Ammon's horn (tissue), 1 donor: ENCODE data around the gene ITGAV.
A peak's percentile ranks its signal among the peaks of the same experiment; 100 is the strongest.
"Not testable (repeated sequence)": the region's sequence is repeated elsewhere in the genome, so short reads cannot be mapped to it uniquely, and the experiment has no call there.

Experiments used
- DNase-seq: peaks from one replicate; pipeline ENCODE4 v3.0.0-alpha.2; 2016; ENCODE audit warnings: low spot score

The ITGAV gene

DNA sequence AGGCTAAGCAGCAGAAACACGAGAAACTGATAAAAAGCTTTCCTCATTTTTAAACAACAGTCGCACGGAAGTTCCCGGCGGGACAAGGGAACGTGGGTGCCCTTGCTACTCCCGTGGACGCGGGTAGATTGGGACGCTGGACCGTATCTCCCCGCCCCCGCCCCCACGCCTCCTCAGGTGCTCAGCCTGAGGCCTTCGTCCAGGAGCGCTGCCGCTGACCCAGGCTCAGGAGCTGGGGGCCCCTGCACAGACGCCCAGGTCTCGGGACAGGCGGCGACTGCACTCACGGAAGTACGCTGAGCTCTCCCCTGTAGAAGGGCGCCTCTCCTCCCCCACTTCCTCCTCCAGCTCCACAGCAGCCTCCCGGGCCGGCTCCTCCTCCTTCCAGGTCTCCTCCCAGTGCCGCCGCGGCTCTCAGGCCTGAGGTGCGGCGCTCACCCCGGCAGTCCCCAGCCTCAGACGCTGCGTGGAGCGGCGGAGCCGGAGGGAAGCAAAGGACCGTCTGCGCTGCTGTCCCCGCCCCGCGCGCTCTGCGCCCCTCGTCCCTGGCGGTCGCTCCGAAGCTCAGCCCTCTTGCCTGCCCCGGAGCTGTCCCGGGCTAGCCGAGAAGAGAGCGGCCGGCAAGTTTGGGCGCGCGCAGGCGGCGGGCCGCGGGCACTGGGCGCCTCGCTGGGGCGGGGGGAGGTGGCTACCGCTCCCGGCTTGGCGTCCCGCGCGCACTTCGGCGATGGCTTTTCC lies at the start of gene ITGAV:
ITGAV (plus strand) TSS at position 445 of the 738 bp plus-strand sequence; CDS start at position 728, 283 bp downstream.
- peak; percentile 92 for DNase-seq

DNA sequence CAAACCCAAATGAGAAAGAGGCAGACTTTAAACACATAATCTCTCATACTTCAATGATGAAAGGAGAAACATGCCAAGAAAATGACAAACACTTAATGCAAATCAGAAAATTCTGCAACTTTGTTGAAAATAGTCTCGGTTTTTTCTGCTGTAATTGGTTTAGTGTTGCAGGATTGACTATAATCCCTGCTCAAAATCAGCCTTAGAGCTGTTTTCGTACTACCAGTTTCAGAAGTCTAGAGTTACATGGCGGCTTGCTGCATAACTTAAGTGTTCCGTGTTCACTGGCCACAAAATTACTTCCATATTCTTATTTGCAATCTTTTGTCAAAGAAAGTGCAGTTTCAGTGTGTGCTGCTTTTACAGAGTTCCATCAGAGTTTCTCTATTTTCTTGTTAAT lies 48.9 kb upstream of the ITGAV start:
- no peak for DNase-seq

- no peak for DNase-seq
These were observed 47.9 kb upstream of the ITGAV start for GRCh38 chr2:186542002-186542401.

DNA sequence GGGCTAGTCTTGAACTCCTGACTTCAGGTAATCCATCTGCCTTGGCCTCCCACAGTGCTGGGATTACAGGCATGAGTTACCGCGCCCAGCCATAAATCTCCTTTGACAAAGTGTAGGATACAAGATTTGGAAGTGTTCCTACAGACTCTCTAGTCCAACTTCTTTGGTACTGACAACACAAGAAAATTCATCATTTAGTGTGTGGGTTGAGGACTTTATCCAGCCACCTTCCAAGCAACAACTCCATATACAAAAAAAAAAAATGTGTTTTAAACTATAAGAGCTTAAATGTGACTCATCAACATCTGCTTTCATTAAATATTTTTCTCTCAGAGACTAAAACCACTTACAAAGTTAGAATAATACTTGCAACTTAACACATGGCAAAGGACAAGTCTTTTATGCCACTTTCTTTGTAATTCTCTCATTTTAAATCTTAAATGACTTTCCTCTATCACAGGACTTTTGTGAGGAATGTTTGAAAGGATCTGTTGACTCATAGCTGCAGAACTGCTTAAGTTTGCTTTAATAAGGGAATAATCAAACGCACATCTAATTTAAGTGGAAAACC lies 46.2 kb upstream of the ITGAV start:
- no peak for DNase-seq

- no peak for DNase-seq
These were observed 45.6 kb upstream of the ITGAV start for GRCh38 chr2:186544255-186544675.

DNA sequence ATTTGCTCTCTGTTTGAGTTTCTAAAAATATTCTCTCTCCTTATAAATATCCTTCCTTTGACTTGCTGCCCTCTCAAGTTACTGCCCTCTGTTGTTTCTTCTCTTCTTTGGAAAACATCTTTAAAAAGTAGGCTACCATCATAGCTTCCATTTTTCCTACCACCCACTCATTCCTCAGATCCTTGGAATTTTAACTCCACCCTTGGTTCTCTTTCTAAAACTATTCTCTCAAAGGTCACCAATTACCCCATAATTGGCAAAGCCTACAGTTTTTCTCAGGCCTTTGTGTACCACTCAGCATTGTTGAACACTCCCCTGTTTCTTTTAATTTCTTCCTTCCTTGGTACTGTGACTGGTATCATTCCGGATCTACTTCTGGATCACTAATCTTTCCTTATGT lies 43.0 kb upstream of the ITGAV start:
- DNase-seq: no peak

DNA sequence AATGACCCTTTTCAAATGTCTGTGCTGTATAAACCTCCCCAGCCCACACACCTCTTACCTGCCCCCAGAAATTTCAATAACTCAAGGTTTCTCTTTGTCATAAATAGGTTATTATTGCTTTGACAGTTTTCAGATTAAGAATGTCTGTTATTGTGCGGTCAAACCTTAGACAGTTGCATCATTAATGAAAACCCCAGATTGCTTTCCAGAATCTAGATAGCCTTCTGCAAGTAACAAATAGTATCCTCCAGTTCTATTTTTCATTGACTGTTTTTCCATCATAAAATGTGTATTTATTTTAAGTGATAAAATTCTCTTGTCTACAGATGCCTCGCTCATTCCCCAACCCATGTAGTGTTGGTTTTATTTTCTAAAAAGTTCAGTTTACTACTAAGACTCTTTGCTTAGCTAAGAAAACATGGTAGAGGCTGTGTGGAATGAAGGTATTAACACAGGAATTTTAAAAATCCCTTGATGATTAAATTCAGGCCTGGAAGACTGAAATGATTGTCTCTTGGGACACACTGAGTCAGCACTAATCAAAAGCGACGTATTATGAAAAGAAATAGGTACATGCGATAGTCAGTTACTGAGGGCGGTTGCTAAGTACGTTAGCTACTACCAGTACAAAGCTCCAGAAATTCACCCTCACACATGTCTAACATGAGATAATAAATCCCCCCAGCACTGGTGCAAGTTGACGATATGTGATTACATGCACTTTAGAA lies 38.4 kb upstream of the ITGAV start:
- no peak for DNase-seq

- no peak for DNase-seq
These were observed 35.4 kb upstream of the ITGAV start for GRCh38 chr2:186554429-186554828.

DNA sequence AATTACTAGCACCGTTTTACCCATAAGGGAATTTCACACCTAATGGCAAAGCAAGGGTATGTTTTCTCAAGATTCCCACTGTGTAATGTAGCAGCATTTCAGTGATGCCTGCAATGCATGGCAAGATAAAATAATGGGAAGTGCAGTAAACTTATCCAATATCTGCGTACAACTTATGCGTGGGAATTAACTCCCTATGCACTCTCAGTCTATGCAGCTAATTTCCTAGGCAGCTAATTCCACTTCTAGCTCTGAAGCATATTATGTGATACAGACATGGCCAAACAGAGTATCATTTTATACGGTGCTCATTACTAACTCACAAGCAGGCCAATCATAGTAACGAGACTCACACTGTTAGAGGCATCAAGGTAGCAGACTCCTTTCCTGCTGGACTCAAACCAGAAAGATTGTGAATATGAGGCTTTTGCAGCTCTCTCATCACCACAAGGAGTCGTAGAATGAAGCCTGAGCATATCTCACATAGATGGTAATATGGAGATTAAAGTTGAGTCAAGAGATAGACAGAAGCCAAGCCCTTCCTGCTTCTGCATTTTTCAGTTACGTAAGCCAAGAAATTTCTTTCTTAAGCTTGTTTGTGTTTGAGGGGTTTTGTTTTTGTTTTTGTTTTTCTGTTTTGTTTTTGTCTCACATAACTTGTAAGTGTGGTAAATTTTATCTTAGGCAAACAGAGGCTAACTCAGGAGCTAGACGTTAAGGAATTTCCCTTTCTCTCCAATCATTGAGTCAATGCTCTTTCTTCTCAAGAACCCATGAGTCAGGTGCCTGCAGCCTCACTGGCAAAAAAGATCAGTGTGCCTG lies 34.8 kb upstream of the ITGAV start:
- DNase-seq: no peak

GRCh38 chr2:186558512-186559276 lies 31.2 kb upstream of the ITGAV start:
- DNase-seq: no peak

DNA sequence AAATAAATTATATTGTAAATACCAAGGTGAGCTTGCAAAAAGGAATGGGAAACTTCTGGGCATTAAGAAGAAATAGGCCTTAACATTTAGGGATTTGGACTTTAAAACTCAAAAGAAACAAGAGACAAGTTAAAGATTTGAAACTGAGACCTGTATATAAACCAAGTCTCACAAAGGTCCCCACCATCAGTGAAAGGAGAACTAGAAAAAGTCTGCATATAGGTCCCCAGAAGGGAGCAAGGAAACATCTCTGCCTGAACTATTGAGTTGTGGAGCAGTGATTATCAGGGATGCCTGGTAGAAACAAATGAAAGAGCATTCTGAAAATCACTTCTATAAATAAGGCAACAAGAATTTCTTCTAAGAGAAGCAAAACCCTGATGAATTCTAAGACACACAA lies 30.5 kb upstream of the ITGAV start:
- no peak for DNase-seq

DNA sequence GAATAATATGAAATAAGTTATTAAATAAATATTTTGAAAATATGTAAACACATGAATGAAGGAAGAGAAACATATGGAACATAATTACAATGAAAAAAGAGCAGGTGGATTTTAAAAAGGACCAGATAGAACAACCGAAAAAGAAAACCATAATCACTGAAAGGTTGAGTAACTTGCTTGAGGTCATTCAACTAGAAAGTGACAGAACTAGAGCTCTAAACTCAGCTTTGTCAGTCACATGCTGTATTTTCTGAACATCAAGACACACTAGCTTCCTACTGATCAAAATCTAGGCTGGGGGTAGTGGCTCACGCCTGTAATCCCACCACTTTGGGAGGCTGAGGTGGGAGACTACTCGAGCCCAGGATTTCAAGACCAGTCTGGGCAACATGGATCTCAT lies 30.0 kb upstream of the ITGAV start:
- no peak for DNase-seq

GRCh38 chr2:186560254-186560653 lies 29.6 kb upstream of the ITGAV start:
- no peak for DNase-seq

DNA sequence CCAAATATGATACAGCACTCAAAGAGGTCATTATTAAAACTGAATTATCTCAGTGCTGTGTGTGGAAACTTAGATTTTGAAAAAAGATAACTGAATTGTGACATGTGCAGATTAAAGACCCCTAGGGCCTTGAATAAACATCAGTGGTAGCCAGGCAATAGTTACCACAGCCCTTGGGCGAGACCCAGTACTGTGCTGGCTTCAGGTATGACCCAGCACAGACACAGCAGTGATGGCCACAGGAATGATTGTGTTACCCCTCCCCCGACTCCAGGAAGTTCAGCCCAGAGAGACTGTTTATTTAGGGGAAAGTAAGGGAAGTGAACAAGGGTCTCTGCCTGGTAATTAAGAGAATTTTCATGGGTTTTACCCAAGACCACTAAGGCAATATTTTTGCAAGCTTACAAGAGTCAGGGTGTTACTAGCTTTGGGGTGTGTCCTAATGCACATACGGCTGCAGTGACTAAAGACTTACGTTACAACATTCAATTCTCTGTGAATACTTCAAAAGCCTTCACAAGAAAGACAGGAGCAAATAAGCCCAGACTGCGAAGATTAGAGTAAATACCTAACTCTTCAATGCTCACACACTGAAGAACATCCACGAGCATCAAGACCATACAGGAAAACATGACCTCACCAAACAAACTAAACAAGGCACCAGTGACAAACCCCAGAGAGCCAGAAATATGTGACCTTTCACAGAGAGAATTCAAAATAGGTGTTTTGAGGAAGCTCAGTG lies 28.2 kb upstream of the ITGAV start:
- no peak for DNase-seq

- DNase-seq: no peak
These were observed 27.7 kb upstream of the ITGAV start for GRCh38 chr2:186562209-186562578.

DNA sequence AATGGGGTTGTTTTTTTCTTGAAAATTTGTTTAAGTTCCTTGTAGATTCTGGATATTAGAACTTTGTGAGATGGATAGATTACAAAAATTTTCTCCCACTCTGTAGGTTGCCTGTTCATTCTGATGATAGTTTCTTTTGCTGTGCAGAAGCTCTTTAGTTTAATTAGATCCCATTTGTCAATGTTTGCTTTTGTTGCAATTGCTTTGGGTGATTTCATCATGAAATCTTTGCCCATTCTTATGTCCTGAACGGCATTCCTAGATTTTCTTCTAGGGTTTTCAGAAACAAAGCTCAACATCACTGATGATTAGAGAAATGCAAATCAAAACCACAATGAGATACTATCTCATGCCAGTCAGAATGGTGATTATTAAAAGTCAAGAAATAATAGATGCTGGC lies 21.3 kb upstream of the ITGAV start:
- not testable (repeated sequence) for DNase-seq

DNA sequence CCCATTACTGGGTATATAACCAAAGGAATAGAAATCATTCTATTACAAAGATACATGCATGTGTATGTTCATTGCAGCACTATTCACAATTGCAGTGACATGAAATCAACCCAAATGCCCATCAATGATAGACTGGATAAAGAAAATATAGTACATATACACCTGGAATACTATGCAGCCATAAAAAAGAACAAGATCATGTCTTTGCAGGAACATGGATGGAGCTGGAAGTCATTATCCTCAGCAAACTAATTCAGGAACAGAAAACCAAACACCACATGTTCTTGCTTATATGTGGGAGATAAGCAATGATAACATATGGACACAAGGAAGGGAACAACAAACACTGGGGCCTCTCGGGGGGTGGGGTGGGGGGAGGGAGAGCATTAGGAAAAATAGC lies 20.7 kb upstream of the ITGAV start:
- DNase-seq: not testable (repeated sequence)

DNA sequence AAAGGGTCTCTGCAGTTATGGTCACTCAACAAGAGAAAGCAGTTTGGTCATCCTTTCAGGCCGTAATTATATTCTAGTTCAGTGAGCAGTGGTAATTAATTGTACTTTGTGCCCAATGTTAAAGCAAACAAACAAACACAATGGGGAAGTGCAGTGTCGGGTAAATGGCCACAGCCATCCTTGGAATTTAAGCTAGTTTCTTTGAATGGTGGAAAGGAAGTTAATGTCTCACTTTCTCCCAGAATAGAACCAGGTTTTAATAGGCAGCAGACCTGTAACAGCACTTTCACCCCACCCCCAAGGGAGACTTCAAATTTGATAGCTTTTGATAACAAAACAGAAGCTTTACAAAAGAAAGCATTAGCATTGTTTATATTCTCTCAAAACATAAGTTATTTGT lies 20.0 kb upstream of the ITGAV start:
- DNase-seq: no peak

- no peak for DNase-seq
These were observed 19.3 kb upstream of the ITGAV start for GRCh38 chr2:186570604-186571003.

- DNase-seq: no peak
These were observed 17.2 kb upstream of the ITGAV start for GRCh38 chr2:186572705-186573104.

- no peak for DNase-seq
These were observed 16.3 kb upstream of the ITGAV start for GRCh38 chr2:186573531-186573930.
